ENCODE measurements around the gene TLCD1. TPM values are rescaled to one million over a fixed set of nuclear protein-coding genes. Genes with fewer than 3 reads are reported as not detected.
A peak's percentile ranks its signal among the peaks of the same experiment; 100 is the strongest.

Gene TLCD1
- total RNA-seq, 1 experiment from 2014 or later = 50.7 TPM

DNA sequence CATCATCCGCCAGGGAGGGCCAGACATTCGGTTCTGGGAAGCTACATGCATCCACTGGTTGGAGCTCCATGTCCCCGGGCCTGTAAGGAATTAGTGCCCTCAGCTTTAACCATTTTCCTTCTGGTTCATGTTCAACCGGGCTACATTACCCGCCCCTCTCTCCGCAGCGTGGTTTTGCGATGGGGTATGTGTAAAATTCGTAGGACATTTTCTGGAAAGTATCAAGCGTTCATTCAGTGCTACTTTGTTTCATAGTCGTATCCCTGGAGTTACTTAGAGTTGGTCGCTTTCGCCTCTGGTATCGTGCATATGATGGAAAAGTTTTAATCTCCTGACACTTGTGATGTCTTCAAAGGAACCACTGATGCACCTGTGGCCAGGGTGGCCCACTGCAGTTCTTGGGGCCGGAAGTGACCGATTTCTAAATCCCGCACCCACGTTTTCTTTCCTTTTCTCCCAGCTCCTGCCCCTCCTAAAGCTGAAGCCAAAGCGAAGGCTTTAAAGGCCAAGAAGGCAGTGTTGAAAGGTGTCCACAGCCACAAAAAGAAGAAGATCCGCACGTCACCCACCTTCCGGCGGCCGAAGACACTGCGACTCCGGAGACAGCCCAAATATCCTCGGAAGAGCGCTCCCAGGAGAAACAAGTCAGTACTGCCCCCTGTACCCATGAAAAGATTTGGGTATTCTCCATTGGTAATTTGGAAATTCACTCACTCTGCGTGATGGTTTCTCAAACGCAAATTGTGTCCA, 5.6 kb downstream of the TLCD1 start:
- Histone ChIP-seq H4K5ac (ENCODE audit: insufficient read length, low read depth, low read length) (no peak overlapping the region), H3K79me2 (ENCODE audit: insufficient read depth, low read length) (peaks cover 24% of the 10 kb centered on the region; the same call in 1 of the 2 replicates), H3K4me2 (ENCODE audit: insufficient read depth, insufficient read length, low read length) (peak overlapping the region; percentile 90), H3K56ac (ENCODE audit: insufficient read length, low read depth, low read length) (no peak overlapping the region), H3K27ac (ENCODE audit: insufficient read length, low read depth, low read length) (peak overlapping the region; percentile 21), H4K8ac (replicated peaks; ENCODE audit: insufficient read length, low read depth, low read length) (no peak overlapping the region), H3K14ac (ENCODE audit: insufficient read depth, low read length) (peak overlapping the region; percentile 96), H2BK20ac (ENCODE audit: low read depth, low read length, poor library complexity, severe bottlenecking) (no peak overlapping the region), H4K20me1 (ENCODE audit: control insufficient read depth, insufficient read depth, insufficient read length) (no peaks in the 10 kb centered on the region), H2AK5ac (ENCODE audit: insufficient read length, low read length) (no peak overlapping the region), H4K91ac (ENCODE audit: insufficient read length, low read depth, low read length) (no peak overlapping the region), H3K4me1 (ENCODE audit: insufficient read depth, low read length) (0 out of 2 replicates have a peak, but pooled peaks cover 10% of the 10 kb centered on the region), H3K4ac (ENCODE audit: low read depth, low read length) (no peak overlapping the region), H3K9ac (ENCODE audit: extremely low read depth, insufficient read length, low read length) (peak overlapping the region; percentile 96), H3T11ph (ENCODE audit: low read length) (no peak overlapping the region), H3K23me2 (ENCODE audit: insufficient read length, low read depth, low read length, poor library complexity, severe bottlenecking) (peaks cover 33% of the 10 kb centered on the region), H2BK12ac (ENCODE audit: insufficient read length, low read depth, low read length) (no peak overlapping the region), H2BK5ac (ENCODE audit: insufficient read length, low read length) (peak overlapping the region; percentile 4), H3K9me3 (ENCODE audit: control insufficient read depth, low read depth, low read length) (no peaks in the 10 kb centered on the region), H3K23ac (ENCODE audit: insufficient read length, low read depth, low read length) (no peak overlapping the region), H2BK15ac (ENCODE audit: low read depth, low read length) (no peak overlapping the region), H3K18ac (ENCODE audit: insufficient read length, low read depth, low read length) (peak overlapping the region; percentile 89), H3K27me3 (ENCODE audit: insufficient read depth, low read length) (no peaks in the 10 kb centered on the region), H3K79me1 (ENCODE audit: insufficient read depth, low read depth, low read length, poor library complexity, severe bottlenecking) (peaks cover 6% of the 10 kb centered on the region), H2BK120ac (ENCODE audit: low read depth, low read length, poor library complexity, severe bottlenecking) (no peak overlapping the region), H2AFZ (ENCODE audit: low read length) (no peak overlapping the region)
- TF ChIP-seq, protein P1, sequence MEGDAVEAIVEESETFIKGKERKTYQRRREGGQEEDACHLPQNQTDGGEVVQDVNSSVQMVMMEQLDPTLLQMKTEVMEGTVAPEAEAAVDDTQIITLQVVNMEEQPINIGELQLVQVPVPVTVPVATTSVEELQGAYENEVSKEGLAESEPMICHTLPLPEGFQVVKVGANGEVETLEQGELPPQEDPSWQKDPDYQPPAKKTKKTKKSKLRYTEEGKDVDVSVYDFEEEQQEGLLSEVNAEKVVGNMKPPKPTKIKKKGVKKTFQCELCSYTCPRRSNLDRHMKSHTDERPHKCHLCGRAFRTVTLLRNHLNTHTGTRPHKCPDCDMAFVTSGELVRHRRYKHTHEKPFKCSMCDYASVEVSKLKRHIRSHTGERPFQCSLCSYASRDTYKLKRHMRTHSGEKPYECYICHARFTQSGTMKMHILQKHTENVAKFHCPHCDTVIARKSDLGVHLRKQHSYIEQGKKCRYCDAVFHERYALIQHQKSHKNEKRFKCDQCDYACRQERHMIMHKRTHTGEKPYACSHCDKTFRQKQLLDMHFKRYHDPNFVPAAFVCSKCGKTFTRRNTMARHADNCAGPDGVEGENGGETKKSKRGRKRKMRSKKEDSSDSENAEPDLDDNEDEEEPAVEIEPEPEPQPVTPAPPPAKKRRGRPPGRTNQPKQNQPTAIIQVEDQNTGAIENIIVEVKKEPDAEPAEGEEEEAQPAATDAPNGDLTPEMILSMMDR (conservative IDR thresholded peaks at IDR 0.05) = peak; percentile 43
- Mint-ChIP-seq H3K36me3 (ENCODE audit: insufficient read depth in 1 of 3, low read depth in 3 of 3) (peaks cover 50 to 65% (median 55%) of the 10 kb centered on the region in 3 experiments), H3K9me3 (no peaks in the 10 kb centered on the region; a peak in 2 of 5 replicates), H3K27me3 (ENCODE audit: low read depth) (no peaks in the 10 kb centered on the region), H3K4me1 (peaks cover 48 to 74% of the 10 kb centered on the region in 2 experiments), H3K4me3 (peak overlapping the region; percentile 99), H3K27ac (peak overlapping the region; percentile 99 to 100 (median 100))
- no CpG with 5 or more reads among the region's 30 CpGs for WGBS (ENCODE audit: extremely low coverage, insufficient read length, low lambda C conversion rate)
- DNase-seq = no peak

Data from H9 (cell line).